Fibroblast of skin of abdomen (primary cell): Measurements from ENCODE around the gene PRDX5.

Experiments
- DNase-seq: peaks from one replicate; pipeline ENCODE4 v3.0.0-alpha.2; 2013

PRDX5 gene

DNA sequence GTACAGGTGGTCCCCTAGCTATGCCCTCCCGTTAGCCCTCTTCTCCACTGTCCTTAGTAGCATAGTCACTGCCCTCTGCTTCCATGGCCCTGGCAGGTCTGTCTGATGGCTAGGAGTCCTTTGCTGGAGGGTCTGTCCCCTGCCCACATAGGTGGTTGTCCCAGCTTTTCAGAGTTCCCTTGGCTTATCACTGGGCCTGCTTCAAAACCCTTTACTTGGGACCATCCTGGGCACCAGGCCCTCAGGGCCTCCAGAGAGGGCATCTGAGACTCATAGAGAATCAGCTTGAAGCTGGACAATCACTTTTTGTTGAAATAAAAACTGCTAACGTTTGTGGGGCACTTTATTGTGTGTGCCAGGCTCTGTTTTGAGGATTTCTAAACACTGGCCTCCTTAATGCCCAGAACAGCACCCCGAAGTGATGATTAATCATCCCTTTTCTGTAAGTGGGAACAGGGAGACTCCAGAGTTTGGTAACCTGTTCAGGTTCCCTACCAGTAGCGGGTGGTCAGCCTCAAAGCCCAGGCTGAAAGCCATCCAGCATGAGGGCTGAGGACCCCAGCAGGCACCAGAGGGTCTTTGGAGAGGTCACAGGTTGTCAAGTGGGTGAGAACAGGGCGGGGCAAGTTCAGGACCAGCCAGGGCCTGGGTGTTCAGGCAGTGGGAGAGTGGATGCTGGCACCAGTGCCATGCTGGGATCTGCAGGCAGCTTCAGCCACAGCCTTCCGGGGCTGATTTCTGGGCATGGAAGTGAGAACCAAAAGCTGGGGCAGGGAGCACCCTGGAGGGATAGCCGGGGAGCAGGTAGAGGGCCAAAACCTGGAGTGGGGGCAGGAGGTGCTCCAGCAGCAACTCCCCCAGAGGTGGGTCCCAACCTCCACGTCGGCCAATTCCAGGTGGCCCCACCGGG is 27.3 kb upstream of the PRDX5 start:
- no peak for DNase-seq

- no peak for DNase-seq
These were observed 26.6 kb upstream of the PRDX5 start, which contains the start of gene KCNK4 for GRCh38 chr11:64291262-64291751. TSS of gene KCNK4 (plus strand) at chr11:64291302. CDS start at chr11:64293019, 1,717 bp downstream.

- no peak for DNase-seq
These were observed 26.0 kb upstream of the PRDX5 start for GRCh38 chr11:64291752-64292459.

- no peak for DNase-seq
These were observed 25.3 kb upstream of the PRDX5 start for GRCh38 chr11:64292460-64293254.

DNA sequence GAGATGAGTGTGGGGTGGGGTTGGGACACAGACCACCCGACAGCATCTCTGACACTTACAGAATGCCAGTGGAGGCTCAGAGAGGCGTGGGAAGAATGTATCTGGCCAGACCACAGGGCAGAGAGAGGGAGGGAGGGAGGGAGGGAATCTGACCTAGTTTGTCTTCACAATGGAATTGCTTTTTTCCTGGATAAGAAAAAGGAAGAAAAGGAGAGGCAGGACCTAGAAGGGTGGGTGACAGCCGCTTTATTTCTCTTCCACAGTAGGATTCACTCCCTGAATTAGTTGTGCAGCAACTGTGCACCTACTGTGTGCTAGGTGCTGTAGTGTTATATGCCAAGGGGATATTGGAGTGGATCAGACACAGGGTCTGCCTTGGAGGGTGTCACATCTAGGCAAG is 23.1 kb upstream of the PRDX5 start:
- no peak for DNase-seq

DNA sequence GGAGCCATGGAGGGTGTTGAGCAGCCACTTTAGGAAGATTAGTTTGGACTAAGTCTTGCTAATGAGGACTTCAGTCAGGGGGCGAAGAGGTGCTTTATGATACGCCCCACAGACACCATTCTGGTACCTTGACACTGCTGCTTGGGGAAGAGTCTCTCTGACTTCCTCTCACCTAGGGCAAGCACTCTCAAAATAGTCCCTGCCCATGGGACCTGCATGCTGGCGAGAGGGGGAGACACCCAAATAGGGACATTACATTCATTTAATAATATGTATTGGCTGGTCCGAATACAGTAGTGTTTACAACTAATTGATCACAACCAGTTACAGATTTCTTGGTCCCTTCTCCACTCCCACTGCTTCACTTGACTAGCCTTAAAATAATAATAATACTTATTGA is 22.2 kb upstream of the PRDX5 start:
- no peak for DNase-seq

GRCh38 chr11:64296236-64296635 is 21.7 kb upstream of the PRDX5 start:
- DNase-seq, result no peak

- DNase-seq, result no peak
These were observed 20.9 kb upstream of the PRDX5 start for GRCh38 chr11:64296830-64297698.

DNA sequence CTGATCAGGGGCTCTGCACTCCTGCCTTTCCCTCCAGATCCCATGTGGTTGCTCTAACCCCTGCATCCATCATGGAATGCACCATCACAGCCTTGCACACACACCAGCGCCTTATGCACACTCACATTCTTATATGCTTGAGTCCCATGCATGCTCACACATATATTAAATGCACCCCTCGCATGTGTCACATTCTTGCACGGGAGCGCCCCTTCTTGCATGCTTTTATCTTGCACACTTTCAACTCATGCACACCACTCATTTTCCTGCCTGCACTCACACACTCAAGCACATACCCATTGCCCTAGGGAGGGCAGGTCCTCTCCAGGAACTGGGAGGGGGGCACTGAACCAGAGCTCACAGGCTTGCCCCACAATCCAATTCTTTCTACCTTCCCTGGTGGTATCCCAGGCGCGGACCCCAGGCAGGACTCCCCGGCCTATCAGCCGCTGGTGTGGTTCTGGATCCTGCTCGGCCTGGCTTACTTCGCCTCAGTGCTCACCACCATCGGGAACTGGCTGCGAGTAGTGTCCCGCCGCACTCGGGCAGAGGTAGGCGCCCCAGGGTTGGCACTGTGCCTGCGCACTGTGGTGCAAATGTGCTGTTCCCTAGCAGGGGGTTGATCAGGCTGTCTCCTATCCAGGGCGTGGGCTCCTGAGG is 20.1 kb upstream of the PRDX5 start:
- DNase-seq, result no peak

DNA sequence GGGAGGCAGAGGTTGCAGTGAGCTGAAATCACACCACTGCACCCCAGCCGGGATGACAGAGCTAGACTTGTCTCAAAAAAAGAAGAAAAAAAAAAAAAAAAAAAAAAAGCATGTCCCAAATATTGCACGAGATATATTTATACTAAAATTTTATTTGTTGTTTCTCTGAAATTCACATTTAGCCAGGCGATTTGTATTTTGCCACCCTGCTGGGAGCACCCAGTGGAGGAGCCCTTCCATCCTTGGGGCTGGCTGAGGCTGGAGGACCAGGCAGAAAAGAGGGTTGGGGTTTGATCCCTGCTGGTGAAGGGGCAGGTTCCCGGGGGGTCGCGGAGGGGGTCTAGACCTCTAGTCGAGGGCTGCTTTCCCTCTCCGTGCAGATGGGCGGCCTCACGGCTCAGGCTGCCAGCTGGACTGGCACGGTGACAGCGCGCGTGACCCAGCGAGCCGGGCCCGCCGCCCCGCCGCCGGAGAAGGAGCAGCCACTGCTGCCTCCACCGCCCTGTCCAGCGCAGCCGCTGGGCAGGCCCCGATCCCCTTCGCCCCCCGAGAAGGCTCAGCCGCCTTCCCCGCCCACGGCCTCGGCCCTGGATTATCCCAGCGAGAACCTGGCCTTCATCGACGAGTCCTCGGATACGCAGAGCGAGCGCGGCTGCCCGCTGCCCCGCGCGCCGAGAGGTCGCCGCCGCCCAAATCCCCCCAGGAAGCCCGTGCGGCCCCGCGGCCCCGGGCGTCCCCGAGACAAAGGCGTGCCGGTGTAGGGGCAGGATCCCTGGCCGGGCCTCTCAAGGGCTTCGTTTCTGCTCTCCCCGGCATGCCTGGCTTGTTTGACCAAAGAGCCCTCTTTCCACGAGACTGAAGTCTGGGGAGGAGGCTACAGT is 18.7 kb upstream of the PRDX5 start:
- DNase-seq, result no peak

GRCh38 chr11:64299847-64300648 is 17.9 kb upstream of the PRDX5 start, which contains the start of gene CATSPERZ:
TSS of gene CATSPERZ (plus strand) at chr11:64300358. CDS start at chr11:64300411, 53 bp downstream.
- DNase-seq, result no peak

DNA sequence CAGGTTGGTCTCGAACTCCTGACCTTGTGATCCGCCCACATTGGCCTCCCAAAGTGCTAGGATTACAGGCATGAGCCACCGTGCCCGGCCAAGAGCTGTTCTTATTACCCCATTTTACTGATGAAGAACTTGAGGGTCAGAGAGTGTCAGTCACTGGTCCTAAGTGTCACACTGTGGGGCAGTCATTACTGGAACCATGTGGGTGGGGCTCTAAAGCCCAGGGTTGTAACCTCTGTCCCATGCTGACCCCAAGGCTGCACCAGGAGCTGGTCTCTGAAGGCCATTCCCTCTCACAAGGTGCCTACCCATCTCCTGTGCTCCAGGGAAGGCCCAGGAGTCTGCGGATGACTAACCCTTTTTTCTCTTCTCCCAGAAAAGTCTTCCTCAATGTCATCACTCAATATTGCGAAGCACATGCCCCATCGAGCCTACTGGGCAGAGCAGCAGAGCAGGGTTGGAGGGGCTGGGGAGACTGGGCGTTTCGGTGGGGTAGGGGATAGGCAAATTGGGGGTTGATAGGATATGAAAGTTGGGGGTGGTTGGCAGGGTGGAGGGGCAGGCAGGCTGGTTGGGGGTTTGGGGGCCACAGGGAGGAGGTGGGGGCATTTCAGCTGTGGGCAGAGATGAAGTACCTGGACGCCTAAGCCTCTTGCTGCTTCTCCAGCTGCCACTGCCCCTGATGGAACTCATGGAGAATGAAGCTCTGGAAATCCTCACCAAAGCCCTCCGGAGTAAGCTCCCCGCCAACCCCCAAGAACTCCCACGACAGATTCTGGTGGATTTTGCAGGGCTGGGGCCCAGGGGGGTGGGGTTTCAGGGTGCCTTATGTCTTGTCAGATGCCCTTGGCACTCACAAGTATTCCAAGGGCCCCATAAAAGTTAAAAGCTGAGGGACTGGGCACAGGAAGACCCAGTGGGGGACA is 14.6 kb upstream of the PRDX5 start:
- DNase-seq, result no peak

DNA sequence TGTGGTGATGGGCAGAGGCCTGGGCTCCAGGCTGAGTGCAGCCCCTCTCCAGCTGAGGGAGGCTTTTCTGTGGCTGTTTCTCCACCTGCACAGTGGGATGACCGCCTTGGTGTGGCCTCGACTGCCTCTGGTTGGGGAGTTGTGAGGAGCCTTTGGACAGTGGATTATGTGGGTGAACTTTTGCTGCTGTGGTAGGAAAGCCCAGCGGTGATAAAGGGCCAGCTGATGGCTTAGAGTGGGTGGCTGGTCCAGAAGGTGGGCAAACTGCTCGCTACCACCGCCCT is 13.9 kb upstream of the PRDX5 start:
- DNase-seq, result no peak

GRCh38 chr11:64304316-64305072 is 13.4 kb upstream of the PRDX5 start:
- peak; percentile 84 for DNase-seq

DNA sequence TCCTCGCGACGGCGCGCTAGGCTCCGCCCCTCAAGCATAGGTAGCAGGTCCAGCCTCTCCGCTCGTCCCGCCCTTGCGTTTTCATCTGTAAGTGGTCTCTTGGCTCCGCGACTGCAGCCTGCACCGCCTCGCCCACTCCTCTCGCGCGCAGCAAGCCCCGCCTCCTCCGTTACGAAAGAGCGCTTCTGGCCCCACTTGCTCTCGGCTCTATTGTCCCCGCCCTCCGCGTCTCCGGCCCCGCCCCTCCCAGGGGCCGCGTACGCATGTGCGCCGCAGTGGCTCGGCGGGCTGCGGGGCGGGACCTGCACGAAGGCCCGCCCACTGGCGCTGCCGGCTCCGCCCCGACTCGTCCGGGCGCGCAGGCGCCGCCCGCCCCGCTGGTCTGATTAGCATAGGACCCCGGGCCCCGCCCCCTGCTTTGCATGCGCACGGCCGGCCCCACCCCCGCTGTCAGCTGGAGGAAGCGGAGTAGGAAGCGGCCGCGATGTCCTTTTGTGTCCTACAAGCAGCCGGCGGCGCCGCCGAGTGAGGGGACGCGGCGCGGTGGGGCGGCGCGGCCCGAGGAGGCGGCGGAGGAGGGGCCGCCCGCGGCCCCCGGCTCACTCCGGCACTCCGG is 12.7 kb upstream of the PRDX5 start, which contains the start of gene ESRRA:
Gene ESRRA (plus strand): TSS at position 450 of the 616 bp plus-strand sequence. CDS start 1,656 bp downstream, outside the sequence.
- DNase-seq, result peak; percentile 97

- peak; percentile 41 for DNase-seq
These were observed 12.0 kb upstream of the PRDX5 start for GRCh38 chr11:64305691-64306562.
